Activated naive CD8-positive, alpha-beta T cell treated with anti-CD3 and anti-CD28 coated beads, Interleukin-2, amount 50 U/mL, for 24 hours (primary cell): ENCODE data around the gene SYNPO2.

Experiments used
- ATAC-seq: fragments of 150-1000 bp; cut with Tn5 transposase; one replicate; pipeline ENCODE4 v1.10.0; 2021
- DNase-seq: peaks from one replicate; pipeline ENCODE4 v3.0.0; 2021
- H3K27ac Mint-ChIP-seq: one replicate; pipeline ENCODE4 v1.8.0; 2021; ENCODE audit warnings: mild to moderate bottlenecking, mixed read lengths
- H3K27me3 Mint-ChIP-seq: one replicate; pipeline ENCODE4 v1.8.0; 2021; ENCODE audit warnings: mixed read lengths
- H3K36me3 Mint-ChIP-seq: one replicate; pipeline ENCODE4 v1.8.0; 2021; ENCODE audit warnings: low read depth, mixed read lengths
- H3K4me1 Mint-ChIP-seq: one replicate; pipeline ENCODE4 v1.8.0; 2021; ENCODE audit warnings: mixed read lengths
- H3K4me3 Mint-ChIP-seq: one replicate; pipeline ENCODE4 v1.8.0; 2021; ENCODE audit warnings: mild to moderate bottlenecking, moderate library complexity, mixed read lengths
- H3K9me3 Mint-ChIP-seq: one replicate; pipeline ENCODE4 v1.8.0; 2021; ENCODE audit warnings: mixed read lengths

SYNPO2 gene

DNA sequence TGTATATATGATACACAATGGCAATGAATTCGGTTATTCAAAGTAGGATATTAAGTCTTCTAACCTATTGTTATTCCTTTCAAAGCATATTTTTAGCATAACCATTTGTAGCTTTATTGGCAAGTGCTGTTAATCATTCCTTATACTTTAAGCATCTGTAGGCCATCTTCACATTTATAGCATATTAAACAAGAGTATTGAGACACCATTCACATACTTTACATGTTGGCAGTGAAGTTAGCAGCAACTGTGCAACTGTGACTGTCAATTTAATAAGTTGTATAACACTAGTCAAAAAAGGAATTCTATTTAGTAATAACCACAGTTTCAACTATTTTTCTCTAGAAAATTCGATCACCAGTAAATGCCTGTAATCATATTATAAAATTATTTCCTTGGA, 139.6 kb downstream of the SYNPO2 start:
- Mint-ChIP-seq H3K36me3 (no peaks in the 10 kb centered on the region), H3K9me3 (no peaks in the 10 kb centered on the region), H3K27ac (no peak overlapping the region), H3K27me3 (no peaks in the 10 kb centered on the region), H3K4me3 (no peak overlapping the region), H3K4me1 (peaks cover 2% of the 10 kb centered on the region)
- ATAC-seq (no peak), DNase-seq (no peak)

GRCh38 chr4:119029847-119030535, 141.3 kb downstream of the SYNPO2 start:
- Mint-ChIP-seq H3K27ac (no peak overlapping the region), H3K4me3 (no peak overlapping the region), H3K4me1 (peaks cover 2% of the 10 kb centered on the region), H3K27me3 (no peaks in the 10 kb centered on the region), H3K36me3 (no peaks in the 10 kb centered on the region), H3K9me3 (no peaks in the 10 kb centered on the region)
- DNase-seq (no peak), ATAC-seq (no peak)

DNA sequence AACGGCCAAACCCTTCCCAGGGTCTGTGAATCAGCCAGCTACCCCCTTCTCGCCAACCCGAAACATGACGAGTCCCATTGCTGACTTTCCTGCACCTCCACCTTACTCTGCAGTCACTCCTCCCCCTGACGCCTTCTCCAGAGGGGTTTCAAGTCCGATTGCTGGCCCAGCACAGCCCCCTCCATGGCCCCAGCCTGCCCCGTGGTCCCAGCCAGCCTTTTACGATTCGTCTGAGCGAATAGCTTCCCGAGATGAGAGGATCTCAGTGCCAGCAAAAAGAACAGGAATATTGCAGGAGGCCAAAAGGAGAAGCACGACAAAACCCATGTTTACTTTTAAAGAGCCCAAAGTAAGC, 141.9 kb downstream of the SYNPO2 start:
- H3K36me3 Mint-ChIP-seq: no peaks in the 10 kb centered on the region
- H3K27ac Mint-ChIP-seq: no peak overlapping the region
- H3K4me1 Mint-ChIP-seq: peaks cover 2% of the 10 kb centered on the region
- no peaks in the 10 kb centered on the region for H3K27me3 Mint-ChIP-seq
- DNase-seq (no peak), ATAC-seq (no peak)
- H3K9me3 Mint-ChIP-seq: no peaks in the 10 kb centered on the region
- H3K4me3 Mint-ChIP-seq: no peak overlapping the region

DNA sequence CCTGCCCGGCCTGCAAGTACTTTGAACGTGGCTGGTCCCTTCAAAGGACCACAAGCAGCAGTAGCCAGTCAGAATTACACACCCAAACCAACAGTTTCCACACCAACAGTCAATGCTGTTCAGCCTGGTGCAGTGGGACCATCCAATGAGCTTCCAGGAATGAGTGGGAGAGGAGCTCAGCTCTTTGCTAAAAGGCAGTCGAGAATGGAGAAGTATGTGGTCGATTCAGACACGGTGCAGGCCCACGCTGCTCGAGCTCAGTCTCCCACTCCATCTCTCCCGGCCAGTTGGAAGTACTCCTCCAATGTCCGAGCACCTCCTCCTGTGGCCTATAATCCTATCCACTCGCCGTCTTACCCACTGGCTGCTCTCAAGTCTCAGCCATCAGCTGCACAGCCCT, 142.6 kb downstream of the SYNPO2 start:
- Mint-ChIP-seq H3K4me1 (peaks cover 2% of the 10 kb centered on the region), H3K36me3 (no peaks in the 10 kb centered on the region), H3K4me3 (no peak overlapping the region), H3K9me3 (no peaks in the 10 kb centered on the region), H3K27me3 (no peaks in the 10 kb centered on the region), H3K27ac (no peak overlapping the region)
- no peak for DNase-seq
- no peak for ATAC-seq

DNA sequence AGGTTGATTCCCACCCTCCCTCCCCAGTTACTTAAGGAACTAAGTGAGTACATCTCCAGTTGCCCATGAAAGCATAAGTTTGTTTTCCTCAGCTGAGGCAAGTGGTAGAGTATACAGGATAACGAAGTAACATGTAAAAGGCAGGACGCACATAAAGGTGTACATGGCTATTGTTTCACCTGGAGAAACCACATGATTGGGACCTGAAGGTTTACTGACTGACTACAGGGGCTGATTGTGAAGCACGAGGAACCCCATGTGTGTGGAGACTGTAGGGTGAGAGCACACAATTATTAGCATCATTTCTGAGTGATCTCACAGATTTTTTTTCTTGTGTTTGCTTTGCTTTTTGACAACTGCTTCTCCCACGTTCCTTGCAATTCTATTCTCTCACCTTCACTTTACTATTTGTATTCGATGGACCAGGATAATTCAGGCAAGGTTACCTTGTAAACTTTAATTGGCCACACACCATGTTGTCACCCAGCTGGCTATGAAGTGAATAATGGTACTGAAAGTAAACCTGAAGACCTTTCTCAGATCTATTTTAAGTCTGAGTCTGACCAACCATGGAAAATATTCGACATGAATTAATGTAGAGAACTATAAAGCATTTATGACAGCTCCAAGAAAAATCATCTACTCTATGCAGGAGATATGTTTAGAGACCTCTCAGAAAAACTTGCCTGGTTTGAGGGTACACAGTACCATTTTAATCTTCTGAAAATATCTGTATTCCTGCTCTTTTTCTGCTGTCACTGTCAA, 144.4 kb downstream of the SYNPO2 start:
- no peaks in the 10 kb centered on the region for H3K27me3 Mint-ChIP-seq
- no peaks in the 10 kb centered on the region for H3K36me3 Mint-ChIP-seq
- DNase-seq (no peak), ATAC-seq (no peak)
- H3K4me3 Mint-ChIP-seq: no peak overlapping the region
- no peak overlapping the region for H3K27ac Mint-ChIP-seq
- H3K9me3 Mint-ChIP-seq: no peaks in the 10 kb centered on the region
- H3K4me1 Mint-ChIP-seq: peaks cover 3% of the 10 kb centered on the region

- H3K36me3 Mint-ChIP-seq: no peaks in the 10 kb centered on the region
- H3K4me3 Mint-ChIP-seq: no peak overlapping the region
- ATAC-seq (no peak), DNase-seq (no peak)
- H3K9me3 Mint-ChIP-seq: no peaks in the 10 kb centered on the region
- H3K4me1 Mint-ChIP-seq: peaks cover 7% of the 10 kb centered on the region
- H3K27me3 Mint-ChIP-seq: no peaks in the 10 kb centered on the region
- H3K27ac Mint-ChIP-seq: no peak overlapping the region
Measured at GRCh38 chr4:119034276-119035008, 145.8 kb downstream of the SYNPO2 start.

DNA sequence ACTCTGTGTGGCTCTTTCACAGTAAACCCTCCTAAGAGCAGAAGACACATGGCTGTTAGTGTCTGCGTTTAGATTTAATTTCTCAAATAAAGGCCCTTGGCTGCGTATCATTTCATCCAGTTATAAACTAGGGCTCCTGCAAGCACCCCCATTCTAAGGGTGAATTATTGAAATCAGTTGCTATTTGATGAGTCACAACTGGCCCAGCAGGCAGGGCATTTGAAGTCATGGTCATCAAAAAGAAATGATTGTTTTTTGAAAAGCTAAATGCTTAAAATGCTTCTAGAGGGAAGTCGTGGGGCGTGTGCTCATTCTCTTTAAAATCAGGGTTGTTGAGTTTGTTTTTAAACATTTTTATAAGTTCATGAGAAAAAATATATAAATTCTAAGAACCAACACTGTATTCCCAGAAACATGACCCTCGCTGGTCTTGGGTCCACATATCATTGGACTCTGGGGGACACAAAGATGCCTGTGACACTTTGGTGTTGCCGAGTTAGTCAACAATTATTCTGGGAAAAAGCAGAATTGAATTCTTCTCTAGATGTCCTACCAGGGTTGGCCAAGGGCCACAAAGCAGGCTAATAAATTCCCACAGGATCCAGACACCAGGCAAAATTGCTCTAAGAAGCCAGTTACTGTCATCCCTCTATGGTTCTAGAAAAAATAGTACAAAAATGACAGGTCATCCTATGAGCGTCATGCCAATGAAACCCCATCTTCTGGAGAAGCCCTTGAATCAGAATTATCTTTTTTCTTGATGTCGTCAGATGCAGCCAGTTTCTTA, 147.5 kb downstream of the SYNPO2 start:
- H3K4me3 Mint-ChIP-seq: no peak overlapping the region
- H3K36me3 Mint-ChIP-seq: no peaks in the 10 kb centered on the region
- H3K27me3 Mint-ChIP-seq: no peaks in the 10 kb centered on the region
- peaks cover 7% of the 10 kb centered on the region for H3K4me1 Mint-ChIP-seq
- H3K9me3 Mint-ChIP-seq: no peaks in the 10 kb centered on the region
- no peak overlapping the region for H3K27ac Mint-ChIP-seq
- ATAC-seq (no peak), DNase-seq (no peak)

GRCh38 chr4:119037709-119038108, 149.1 kb downstream of the SYNPO2 start:
- ATAC-seq (no peak), DNase-seq (no peak)
- H3K27me3 Mint-ChIP-seq: no peaks in the 10 kb centered on the region
- peaks cover 10% of the 10 kb centered on the region for H3K4me1 Mint-ChIP-seq
- no peaks in the 10 kb centered on the region for H3K9me3 Mint-ChIP-seq
- no peak overlapping the region for H3K27ac Mint-ChIP-seq
- H3K36me3 Mint-ChIP-seq: no peaks in the 10 kb centered on the region
- H3K4me3 Mint-ChIP-seq: no peak overlapping the region

DNA sequence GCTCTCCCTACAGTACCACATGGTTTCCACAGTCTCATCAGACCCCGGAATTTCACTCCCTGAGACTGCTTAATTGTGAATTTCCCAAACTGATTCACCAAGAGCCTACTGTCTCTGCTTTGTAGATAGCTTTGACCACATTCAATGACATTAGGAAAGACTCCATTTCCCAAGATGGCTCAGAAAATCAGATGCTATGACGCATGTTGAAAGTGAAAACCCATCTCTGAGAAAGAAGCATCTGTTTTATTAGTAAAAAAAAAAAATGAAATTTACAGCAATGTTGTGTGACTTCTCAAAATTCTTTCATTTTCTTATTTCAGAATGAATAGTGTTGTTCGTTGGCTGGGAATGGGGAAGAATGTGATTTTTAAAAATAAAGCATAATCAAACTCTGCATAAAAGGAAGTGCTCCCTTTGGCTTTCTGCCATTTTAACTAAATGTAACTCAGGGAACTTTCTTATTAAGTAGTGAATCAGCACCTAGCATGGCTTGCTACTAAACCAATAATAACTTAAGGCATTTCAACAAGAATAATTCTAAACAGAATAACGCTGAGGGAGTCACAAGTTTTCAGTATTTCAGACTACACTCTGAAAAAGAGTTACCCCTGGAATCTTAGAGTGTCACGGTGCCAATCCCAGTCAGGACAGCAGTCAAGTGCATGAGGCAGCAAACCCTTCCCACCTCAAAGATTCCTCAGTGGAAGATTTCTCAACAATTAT, 149.6 kb downstream of the SYNPO2 start:
- H3K36me3 Mint-ChIP-seq: no peaks in the 10 kb centered on the region
- no peak overlapping the region for H3K27ac Mint-ChIP-seq
- no peak for DNase-seq
- peaks cover 8% of the 10 kb centered on the region for H3K4me1 Mint-ChIP-seq
- H3K9me3 Mint-ChIP-seq: no peaks in the 10 kb centered on the region
- peaks cover 3% of the 10 kb centered on the region for H3K27me3 Mint-ChIP-seq
- ATAC-seq: no peak
- no peak overlapping the region for H3K4me3 Mint-ChIP-seq

GRCh38 chr4:119039160-119039559, 150.5 kb downstream of the SYNPO2 start:
- Mint-ChIP-seq H3K27ac (no peak overlapping the region), H3K4me1 (peaks cover 8% of the 10 kb centered on the region), H3K4me3 (no peak overlapping the region), H3K36me3 (no peaks in the 10 kb centered on the region), H3K9me3 (no peaks in the 10 kb centered on the region), H3K27me3 (peaks cover 3% of the 10 kb centered on the region)
- ATAC-seq: no peak
- DNase-seq: no peak

DNA sequence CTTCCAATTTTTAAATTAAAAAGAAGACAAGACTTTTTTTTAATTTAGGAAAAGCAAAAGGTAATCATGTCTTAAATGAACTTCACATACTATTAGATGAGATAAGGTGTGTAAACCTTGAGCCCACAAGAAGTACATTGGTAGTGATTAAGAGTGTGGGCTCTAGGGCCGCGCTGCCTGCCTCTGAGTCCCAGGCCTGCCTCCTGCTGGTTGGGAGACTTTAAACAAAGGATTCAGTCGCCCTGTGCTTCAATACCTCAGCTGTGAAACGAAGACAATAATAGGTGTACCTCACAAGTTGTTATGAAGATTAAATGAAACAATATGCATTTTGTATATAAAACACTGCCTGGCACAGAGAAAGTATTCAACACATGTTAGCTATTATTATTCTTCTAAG, 151.1 kb downstream of the SYNPO2 start:
- Mint-ChIP-seq H3K27ac (no peak overlapping the region), H3K9me3 (no peaks in the 10 kb centered on the region), H3K4me1 (peaks cover 8% of the 10 kb centered on the region), H3K27me3 (peaks cover 3% of the 10 kb centered on the region), H3K4me3 (no peak overlapping the region), H3K36me3 (no peaks in the 10 kb centered on the region)
- DNase-seq (no peak), ATAC-seq (no peak)

DNA sequence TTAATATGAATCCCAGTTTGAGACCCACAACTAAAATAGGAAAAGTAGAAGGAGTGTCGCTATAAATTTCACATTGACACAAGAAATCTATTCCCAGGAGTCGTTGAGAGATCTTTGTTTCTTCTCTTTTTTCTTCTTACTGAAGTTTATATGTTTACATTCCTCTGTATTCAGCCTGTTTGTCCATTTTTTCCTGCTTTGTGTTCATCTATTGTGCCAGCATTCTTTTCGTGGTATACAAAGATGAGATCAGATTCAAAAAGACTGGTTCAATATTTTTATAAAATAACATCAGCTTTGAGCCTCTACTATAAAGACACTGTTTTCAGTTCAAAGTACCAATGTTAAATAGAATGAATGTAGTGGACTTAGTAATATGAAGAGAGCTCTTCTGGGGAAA, 151.6 kb downstream of the SYNPO2 start:
- no peak for DNase-seq
- Mint-ChIP-seq H3K4me3 (no peak overlapping the region), H3K36me3 (no peaks in the 10 kb centered on the region), H3K9me3 (no peaks in the 10 kb centered on the region), H3K27me3 (peaks cover 3% of the 10 kb centered on the region), H3K27ac (no peak overlapping the region), H3K4me1 (peaks cover 8% of the 10 kb centered on the region)
- ATAC-seq: no peak

- peaks cover 8% of the 10 kb centered on the region for H3K4me1 Mint-ChIP-seq
- H3K27ac Mint-ChIP-seq: no peak overlapping the region
- H3K27me3 Mint-ChIP-seq: peaks cover 3% of the 10 kb centered on the region
- H3K4me3 Mint-ChIP-seq: no peak overlapping the region
- no peak for ATAC-seq
- no peaks in the 10 kb centered on the region for H3K9me3 Mint-ChIP-seq
- H3K36me3 Mint-ChIP-seq: no peaks in the 10 kb centered on the region
- no peak for DNase-seq
Measured at GRCh38 chr4:119040694-119041185, 152.1 kb downstream of the SYNPO2 start.

DNA sequence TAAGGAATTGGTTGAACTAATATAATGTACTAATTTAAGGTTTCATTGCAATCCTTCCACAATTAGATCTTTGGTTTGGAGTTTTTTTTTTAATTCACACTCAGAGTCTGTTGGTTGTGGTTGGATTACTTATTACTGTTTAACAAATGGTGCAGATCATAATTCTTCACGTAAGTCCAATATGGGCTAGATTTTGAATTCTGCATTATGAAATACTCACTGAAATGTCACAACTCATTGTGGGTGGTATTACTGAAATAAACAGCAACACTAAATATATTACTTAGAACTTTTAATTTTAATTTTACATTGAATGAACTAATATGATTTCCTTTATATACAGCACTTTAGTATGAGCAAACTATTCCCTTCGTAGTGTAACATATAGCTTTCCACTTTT, 152.7 kb downstream of the SYNPO2 start:
- Mint-ChIP-seq H3K36me3 (no peaks in the 10 kb centered on the region), H3K4me1 (peaks cover 8% of the 10 kb centered on the region), H3K4me3 (no peak overlapping the region), H3K9me3 (no peaks in the 10 kb centered on the region), H3K27ac (no peak overlapping the region), H3K27me3 (peaks cover 3% of the 10 kb centered on the region)
- ATAC-seq (no peak), DNase-seq (no peak)
